Measurements from ENCODE around the gene FAM136A. TPM values are rescaled to one million over a fixed set of nuclear protein-coding genes. Genes with fewer than 3 reads are reported as not detected.
A peak's percentile ranks its signal among the peaks of the same experiment; 100 is the strongest.

The FAM136A gene
- total and polyA plus RNA-seq, 2 of the 13 experiments (the other 11 are each of a cell fraction or from before 2014, with no cell fraction given): 77.8 to 126 TPM

DNA sequence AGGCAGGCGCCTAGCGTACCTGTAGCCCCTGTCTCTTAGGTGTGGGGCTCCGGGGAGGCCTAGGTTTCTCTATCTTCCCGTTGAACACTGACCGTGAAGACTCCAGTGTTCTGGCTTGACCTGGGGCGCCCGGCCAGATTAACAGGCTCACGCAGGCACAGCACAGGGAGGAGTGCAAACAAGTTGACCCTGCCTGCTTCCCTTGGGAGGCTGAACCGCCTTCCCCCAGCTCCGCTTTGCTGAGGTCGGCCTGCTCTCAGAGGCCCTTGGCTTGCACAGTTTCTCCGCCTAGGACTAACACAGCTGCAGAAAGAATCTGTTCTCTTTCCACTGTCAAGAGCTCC lies 43.4 kb downstream of the FAM136A start (continued):
- TF ChIP-seq, protein P1, sequence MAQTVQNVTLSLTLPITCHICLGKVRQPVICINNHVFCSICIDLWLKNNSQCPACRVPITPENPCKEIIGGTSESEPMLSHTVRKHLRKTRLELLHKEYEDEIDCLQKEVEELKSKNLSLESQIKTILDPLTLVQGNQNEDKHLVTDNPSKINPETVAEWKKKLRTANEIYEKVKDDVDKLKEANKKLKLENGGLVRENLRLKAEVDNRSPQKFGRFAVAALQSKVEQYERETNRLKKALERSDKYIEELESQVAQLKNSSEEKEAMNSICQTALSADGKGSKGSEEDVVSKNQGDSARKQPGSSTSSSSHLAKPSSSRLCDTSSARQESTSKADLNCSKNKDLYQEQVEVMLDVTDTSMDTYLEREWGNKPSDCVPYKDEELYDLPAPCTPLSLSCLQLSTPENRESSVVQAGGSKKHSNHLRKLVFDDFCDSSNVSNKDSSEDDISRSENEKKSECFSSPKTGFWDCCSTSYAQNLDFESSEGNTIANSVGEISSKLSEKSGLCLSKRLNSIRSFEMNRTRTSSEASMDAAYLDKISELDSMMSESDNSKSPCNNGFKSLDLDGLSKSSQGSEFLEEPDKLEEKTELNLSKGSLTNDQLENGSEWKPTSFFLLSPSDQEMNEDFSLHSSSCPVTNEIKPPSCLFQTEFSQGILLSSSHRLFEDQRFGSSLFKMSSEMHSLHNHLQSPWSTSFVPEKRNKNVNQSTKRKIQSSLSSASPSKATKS (CRISPR knock-in tag; IDR thresholded peaks at IDR 0.05): 0 out of 2 replicates have a peak, but pooled peaks have one; percentile 44
- TF ChIP-seq ZNF17 (CRISPR knock-in tag; IDR thresholded peaks at IDR 0.05) (peak; percentile 70; the same call in 1 of the 2 replicates), ZNF230 (CRISPR knock-in tag; IDR thresholded peaks at IDR 0.05) (0 out of 2 replicates have a peak, but pooled peaks have one; percentile 15), ZFAT (CRISPR knock-in tag; conservative IDR thresholded peaks at IDR 0.05) (no peak), ZNF44 (CRISPR knock-in tag; IDR thresholded peaks at IDR 0.05) (0 out of 2 replicates have a peak, but pooled peaks have one; percentile 33), DNMT1 (CRISPR knock-in tag; IDR thresholded peaks at IDR 0.05) (no peak), CENPX (CRISPR knock-in tag; IDR thresholded peaks at IDR 0.05) (no peak), RFXANK (CRISPR knock-in tag; IDR thresholded peaks at IDR 0.05) (no peak), ZNF232 (CRISPR knock-in tag; IDR thresholded peaks at IDR 0.05; ENCODE audit: borderline replicate concordance) (0 out of 2 replicates have a peak, but pooled peaks have one; percentile 1), REXO4 (CRISPR knock-in tag; IDR thresholded peaks at IDR 0.05; ENCODE audit: borderline replicate concordance) (no peak), SKI (IDR thresholded peaks at IDR 0.05; ENCODE audit: partially characterized antibody) (no peak), PHF20 (CRISPR knock-in tag; IDR thresholded peaks at IDR 0.05) (0 out of 2 replicates have a peak, but pooled peaks have one; percentile 1)
- TF ChIP-seq, protein P2, sequence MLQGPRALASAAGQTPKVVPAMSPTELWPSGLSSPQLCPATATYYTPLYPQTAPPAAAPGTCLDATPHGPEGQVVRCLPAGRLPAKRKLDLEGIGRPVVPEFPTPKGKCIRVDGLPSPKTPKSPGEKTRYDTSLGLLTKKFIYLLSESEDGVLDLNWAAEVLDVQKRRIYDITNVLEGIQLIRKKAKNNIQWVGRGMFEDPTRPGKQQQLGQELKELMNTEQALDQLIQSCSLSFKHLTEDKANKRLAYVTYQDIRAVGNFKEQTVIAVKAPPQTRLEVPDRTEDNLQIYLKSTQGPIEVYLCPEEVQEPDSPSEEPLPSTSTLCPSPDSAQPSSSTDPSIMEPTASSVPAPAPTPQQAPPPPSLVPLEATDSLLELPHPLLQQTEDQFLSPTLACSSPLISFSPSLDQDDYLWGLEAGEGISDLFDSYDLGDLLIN (CRISPR knock-in tag; IDR thresholded peaks at IDR 0.05; ENCODE audit: borderline replicate concordance): no peak; the same call in 1 of the 2 replicates
- TF ChIP-seq, protein P3, sequence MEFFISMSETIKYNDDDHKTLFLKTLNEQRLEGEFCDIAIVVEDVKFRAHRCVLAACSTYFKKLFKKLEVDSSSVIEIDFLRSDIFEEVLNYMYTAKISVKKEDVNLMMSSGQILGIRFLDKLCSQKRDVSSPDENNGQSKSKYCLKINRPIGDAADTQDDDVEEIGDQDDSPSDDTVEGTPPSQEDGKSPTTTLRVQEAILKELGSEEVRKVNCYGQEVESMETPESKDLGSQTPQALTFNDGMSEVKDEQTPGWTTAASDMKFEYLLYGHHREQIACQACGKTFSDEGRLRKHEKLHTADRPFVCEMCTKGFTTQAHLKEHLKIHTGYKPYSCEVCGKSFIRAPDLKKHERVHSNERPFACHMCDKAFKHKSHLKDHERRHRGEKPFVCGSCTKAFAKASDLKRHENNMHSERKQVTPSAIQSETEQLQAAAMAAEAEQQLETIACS (CRISPR knock-in tag; IDR thresholded peaks at IDR 0.05): no peak
- TF ChIP-seq, protein P4, sequence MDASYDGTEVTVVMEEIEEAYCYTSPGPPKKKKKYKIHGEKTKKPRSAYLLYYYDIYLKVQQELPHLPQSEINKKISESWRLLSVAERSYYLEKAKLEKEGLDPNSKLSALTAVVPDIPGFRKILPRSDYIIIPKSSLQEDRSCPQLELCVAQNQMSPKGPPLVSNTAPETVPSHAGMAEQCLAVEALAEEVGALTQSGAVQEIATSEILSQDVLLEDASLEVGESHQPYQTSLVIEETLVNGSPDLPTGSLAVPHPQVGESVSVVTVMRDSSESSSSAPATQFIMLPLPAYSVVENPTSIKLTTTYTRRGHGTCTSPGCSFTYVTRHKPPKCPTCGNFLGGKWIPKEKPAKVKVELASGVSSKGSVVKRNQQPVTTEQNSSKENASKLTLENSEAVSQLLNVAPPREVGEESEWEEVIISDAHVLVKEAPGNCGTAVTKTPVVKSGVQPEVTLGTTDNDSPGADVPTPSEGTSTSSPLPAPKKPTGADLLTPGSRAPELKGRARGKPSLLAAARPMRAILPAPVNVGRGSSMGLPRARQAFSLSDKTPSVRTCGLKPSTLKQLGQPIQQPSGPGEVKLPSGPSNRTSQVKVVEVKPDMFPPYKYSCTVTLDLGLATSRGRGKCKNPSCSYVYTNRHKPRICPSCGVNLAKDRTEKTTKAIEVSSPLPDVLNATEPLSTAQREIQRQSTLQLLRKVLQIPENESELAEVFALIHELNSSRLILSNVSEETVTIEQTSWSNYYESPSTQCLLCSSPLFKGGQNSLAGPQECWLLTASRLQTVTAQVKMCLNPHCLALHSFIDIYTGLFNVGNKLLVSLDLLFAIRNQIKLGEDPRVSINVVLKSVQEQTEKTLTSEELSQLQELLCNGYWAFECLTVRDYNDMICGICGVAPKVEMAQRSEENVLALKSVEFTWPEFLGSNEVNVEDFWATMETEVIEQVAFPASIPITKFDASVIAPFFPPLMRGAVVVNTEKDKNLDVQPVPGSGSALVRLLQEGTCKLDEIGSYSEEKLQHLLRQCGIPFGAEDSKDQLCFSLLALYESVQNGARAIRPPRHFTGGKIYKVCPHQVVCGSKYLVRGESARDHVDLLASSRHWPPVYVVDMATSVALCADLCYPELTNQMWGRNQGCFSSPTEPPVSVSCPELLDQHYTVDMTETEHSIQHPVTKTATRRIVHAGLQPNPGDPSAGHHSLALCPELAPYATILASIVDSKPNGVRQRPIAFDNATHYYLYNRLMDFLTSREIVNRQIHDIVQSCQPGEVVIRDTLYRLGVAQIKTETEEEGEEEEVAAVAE (CRISPR knock-in tag; IDR thresholded peaks at IDR 0.05; ENCODE audit: borderline replicate concordance): no peak

Data from HepG2 (cell line).